Activated CD8-positive, alpha-beta memory T cell treated with anti-CD3 and anti-CD28 coated beads, Interleukin-2, amount 50 U/mL, for 48 hours (primary cell): Measurements from ENCODE around the gene TBC1D9.
"Not testable (repeated sequence)": the region's sequence is repeated elsewhere in the genome, so short reads cannot be mapped to it uniquely, and the experiment has no call there.

Experiments
- DNase-seq: peaks from one replicate; pipeline ENCODE4 v3.0.0-alpha.2; 2020

TBC1D9 gene

DNA sequence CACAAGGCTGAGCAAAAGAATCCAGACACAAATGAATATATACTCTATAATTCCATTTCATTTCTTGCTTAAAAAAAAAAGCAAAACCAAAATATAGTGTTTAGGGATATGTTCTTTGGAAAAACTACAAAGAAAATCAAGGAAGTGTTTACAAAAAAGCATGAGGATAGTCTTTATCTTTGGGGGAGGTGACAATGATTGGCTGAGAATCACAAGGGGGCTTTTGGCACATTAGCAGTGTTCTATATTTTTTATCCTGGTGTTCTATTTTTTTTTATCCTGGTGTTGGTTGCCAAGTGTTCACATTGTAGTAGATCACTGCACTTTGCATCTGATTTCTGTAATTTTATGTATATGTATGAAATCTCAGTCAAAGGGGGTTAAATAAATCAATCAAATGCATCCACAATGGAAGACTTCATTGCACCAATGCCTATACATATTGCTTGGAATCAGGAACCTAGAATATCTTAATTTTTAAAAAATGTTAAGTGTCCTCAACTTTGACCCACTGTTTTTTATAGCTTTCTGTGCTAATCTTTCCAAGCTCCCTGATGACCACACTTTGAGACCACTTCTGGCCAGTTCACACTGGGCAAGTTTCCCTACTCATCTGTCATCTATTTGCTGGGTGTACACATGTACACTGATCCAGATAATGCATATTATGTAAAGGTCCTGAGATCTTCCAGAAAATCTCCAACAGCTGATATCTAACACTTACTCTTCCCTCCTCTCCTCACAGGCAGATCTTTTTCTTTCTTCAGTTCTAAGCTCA, 3.7 kb downstream of the TBC1D9 start:
- no peak for DNase-seq

- DNase-seq = no peak
These were observed 5.7 kb downstream of the TBC1D9 start for GRCh38 chr4:140750470-140750869.

- DNase-seq = no peak
These were observed 8.0 kb downstream of the TBC1D9 start for GRCh38 chr4:140748171-140748570.

GRCh38 chr4:140746546-140746945, 9.6 kb downstream of the TBC1D9 start:
- not testable (repeated sequence) for DNase-seq

- DNase-seq = no peak
These were observed 11.8 kb downstream of the TBC1D9 start for GRCh38 chr4:140744421-140744820.

DNA sequence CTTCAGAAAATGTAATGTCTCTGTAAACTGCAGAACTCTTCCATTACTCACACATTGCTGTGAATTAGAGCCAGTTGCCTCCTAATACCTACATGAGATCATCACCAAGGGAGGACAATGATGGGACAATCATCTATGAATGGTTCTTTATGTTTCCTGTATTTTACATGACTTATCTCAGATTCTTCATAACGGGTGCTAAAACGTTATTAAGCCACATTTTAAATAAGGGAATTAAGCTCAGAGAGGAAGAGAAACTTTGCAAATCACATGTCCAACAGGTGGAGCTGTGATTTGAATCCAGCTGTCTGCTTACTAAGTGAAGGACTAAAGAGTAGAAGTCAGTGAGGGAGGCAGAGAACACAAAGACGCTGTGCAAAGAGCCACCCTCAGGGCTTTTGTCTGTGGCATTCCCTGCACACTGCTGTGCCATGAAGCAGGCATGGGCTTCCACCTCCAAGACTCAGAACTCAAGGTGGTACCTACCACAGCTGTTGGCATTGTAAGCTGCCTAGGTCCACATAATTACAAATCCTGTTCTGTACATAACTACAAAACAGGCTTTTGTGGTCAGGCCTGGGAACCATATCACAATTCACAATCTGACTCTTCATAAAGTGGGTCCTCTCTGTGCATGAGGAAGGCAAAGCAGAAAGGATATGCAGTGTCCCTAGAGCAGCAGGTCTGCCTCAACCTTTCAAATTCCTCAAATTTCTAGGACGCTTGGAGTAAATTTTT, 12.8 kb downstream of the TBC1D9 start:
- no peak for DNase-seq

- no peak for DNase-seq
These were observed 13.4 kb downstream of the TBC1D9 start for GRCh38 chr4:140742838-140743193.

DNA sequence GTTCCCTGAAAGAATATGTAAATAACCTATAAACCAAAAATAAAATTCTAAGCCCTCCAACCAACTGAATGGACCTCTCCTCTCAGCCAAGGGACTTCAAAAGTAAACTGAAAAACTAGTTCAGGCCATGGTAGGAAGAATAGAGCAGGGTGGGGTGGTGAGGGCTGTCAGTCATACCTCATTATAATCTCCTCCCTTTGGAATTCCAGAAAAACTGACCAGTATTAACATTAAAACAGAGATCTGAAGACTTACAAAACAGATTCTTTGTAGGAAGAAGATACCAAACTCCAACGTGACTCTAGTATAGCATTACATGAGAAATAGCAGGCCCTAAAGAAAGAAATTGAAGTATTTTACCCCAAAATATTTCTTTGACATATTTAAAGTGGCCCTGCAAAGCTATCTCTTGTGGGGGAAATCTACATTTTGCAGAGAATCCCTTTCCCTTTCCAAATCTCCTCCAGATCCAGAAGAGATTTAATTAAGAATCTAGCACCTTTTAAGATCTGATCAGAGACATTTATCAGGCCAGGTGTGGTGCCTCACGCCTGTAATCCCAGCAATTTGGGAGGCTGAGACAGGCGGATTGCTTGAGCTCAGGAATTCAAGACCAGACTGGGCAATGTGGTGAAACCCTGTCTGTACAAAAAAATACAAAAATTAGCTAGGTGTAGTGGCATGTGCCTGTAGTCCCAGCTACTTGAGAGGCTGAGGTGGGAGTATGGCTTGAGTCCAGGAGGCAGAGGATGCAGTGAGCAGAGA, 15.1 kb downstream of the TBC1D9 start:
- DNase-seq = no peak

- DNase-seq = no peak
These were observed 15.8 kb downstream of the TBC1D9 start for GRCh38 chr4:140740422-140740821.

DNA sequence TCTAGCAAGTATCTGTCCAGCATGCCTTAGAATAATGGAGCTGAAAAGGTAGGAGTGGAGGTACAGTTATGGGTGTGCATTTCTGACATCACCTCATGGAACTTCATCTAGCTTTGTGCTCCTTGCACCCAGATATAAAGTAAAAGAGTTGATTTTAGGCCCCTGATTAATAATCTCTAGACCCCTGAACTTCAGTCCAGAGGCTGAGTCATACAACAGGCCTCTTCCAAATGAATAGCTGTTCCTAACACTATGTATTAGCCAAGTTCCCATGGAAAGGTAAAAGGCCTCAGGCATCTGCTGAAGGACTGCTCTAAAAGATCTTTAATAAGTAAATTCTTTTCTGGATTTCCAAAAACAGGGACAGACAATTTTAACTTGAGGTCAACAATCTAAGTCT, 16.2 kb downstream of the TBC1D9 start:
- no peak for DNase-seq

GRCh38 chr4:140738139-140738538, 18.0 kb downstream of the TBC1D9 start:
- no peak for DNase-seq

- DNase-seq = no peak
These were observed 19.4 kb downstream of the TBC1D9 start for GRCh38 chr4:140736669-140737343.

GRCh38 chr4:140735779-140736391, 20.3 kb downstream of the TBC1D9 start:
- DNase-seq = no peak

DNA sequence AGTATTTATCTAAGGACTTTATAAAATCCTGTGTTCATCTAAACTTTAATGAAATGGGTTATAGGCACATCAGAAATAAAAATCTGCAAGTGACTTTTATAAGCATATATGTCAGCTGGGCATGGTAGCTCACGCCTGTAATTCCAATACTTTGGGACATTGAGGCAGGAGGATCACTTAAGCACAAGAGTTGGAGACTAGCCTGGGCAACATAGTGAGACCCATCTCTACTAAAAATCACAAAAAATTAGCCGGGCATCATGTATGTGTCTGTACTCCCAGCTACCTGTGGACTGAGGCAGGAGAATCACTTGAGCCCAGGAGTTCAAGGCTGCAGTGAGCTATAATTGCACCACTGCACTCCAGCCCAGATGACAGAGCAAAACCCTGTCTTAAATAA, 20.9 kb downstream of the TBC1D9 start:
- DNase-seq = no peak

GRCh38 chr4:140732780-140733179, 23.4 kb downstream of the TBC1D9 start:
- DNase-seq = no peak

DNA sequence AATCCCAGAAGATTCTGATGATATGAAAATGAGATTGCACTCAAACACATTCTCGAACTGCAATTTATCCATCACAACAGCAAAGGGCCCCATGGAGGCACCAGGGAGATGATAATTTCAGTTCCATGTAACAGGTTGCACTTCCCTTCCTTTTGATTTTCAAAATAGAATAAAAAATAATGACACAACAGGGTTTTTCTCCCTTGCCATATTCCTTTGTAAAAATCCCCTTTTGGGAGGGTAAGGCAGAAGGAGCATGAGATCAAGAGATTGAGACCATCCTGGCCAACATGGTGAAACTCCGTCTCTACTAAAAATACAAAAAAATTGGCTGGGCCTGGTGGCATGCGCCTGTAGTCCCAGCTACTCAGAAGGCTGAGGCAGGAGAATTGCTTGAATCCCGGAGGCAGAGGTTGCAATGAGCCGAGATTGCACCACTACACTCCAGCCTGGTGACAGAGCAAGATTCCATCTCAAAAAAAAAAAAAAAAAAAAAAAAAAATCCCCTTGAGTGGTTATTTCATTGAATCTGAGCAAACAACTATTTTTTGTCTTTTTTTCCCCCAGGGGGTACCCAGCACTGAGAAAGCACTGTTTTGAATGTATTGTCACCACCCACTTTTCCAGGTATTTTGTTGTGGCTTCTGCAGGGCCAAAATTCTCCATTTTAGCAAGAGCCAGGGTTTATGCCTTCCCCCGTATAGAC, 26.7 kb downstream of the TBC1D9 start:
- no peak for DNase-seq

DNA sequence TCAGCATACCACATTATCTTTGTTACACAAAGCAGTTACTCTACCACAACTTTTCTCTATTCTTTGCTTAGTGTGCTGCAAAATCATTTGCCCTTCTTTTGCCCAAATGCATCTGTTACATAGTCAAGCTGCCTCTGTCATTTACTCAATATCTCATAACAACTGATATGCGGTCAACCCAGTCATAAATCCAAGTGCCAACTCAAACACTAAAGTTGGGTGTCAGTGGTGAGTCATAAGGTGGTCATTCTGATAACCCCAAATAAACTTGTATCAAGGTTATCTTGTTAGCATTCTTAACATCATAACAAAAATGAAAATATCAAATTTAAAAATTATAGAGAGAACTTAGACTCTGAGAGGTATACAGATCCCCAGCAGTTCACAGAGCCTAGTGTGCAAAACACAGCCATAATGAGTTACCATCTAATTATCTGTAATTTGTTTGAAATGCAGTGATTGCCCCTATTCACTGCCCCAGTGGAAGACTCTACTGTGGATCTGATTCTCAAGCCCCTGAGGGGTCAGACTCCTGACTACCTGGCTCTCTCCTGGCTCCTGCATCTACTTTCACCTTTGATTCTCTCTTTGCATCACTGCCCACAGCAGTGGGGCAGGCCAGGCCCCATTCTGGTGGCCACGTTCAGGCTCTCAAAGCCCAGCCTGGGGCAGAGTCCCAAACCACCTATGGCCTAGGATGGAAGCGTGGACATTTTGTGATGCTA, 29.2 kb downstream of the TBC1D9 start:
- no peak for DNase-seq

DNA sequence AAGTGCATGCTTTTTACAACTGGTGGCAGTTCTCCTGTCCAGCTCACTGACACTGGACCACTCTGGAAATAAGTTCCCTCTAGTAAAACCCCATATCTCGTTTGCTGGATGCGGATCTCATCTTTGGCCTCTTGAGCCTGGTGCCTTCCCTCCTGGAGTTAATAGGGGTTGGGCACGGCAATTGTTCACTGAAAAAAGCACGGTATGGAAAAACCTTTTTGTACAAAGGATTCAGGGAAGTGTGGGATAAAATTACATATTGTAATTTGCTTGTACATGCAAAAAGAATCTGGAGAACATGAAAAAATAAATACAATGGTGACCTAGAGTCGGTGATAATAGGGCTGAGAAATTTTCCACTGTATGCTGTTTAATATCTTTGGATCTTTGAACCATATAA, 30.6 kb downstream of the TBC1D9 start:
- no peak for DNase-seq

DNA sequence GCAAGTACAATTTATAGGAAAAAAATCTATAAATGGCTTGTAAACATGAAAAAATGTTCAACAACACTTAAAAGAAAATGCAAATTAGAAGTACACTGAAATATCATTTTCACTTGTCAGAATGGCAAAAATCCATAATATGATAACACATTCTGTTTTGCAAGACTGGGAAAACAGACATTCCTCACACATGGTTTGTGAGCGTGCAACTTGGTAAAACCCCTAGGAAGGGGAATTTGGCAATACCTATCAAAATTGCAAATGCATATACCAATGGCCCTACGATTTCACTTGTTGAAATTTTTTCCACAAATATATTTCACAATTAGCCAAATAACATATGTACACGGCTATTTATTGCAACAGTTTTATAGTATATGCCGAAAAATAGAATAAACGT, 31.4 kb downstream of the TBC1D9 start:
- no peak for DNase-seq

DNA sequence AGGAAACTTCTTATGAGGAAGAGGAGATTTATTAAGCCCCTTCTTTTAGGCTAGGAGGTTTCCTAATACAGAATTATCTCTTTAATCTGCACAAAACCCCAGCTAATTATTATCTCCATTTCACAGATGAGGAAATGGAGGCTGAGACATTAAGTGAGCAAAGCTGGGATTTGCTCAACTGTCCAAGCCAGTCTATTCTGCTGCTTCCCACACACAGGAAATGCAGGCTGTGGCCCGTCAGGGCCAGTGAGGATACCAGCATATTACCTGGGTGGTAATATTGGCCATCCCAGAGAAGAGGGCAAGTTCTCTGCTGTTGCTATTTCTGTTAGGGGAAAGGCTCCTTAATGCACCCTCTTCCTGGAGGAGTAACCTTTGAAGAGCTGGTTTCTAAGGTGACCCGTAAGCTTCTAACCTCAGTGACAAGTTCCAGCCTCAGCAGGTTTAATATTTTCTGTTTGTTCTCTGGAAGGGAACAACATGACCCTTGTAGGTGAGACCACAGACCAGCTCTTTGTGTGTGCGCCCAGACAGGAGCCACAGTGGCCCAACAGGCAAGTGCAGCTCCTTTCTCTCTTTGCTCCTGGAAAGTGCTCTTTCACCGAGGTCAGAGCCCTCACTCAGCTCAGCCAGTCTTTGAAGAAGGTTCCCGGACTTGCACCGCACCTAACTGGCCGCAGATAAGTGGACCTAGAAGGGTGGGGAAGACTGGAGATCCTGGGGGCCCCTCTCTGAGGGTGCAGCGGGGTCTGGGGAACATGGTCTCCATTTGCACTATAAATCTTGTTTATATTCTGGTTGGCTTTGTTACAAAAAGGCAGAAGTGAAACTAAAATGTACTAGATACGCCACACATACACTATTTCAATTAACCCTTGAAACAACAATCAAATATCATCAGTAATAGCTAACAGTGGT, 35.5 kb downstream of the TBC1D9 start:
- no peak for DNase-seq
